ENCODE data around the gene SLC27A2.

The SLC27A2 gene

DNA sequence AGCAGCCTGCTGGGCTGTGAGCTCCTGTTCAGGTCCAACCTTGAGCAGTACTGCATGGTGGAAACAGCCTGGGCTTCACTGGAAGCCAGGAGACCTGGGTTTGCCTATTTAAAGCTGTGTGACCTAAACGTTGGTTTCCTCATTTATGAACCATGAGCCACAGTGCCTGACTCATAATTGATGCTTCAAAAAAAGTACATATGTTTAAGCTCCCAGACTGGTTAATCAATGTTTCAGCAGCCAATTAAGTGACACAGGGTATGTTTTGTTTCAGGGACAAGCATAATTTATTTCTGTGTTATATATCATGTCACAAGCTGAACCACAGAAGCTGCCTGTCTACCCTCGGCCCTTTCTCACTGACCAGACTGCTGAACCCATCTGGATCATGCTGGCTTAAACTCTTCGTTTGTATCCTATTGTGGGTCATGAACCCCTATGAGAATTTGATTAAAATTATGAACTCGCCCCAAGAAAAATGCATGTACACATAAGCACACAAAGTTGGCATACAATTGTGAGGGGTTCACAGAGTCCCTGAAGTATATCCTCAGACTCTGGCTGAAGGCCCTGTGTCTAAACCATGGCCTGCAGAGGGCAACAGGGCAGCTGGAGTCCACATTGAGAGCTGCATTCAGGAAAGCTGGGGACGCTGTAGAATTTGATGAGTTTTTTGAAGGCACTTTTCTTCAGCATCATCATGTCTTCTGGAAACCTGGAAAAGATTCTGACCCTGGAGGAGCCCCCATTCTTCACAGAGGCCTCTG is 59.9 kb downstream of the SLC27A2 start:
- Mint-ChIP-seq H3K9me3 (no peaks in the 10 kb centered on the region), H3K36me3 (ENCODE audit: insufficient read depth) (no peaks in the 10 kb centered on the region), H3K4me3 (no peak overlapping the region), H3K4me1 (ENCODE audit: low read depth in 2 of 2) (peaks cover 0 to 3% of the 10 kb centered on the region in 2 donors), H3K27me3 (no peaks in the 10 kb centered on the region), H3K27ac (no peak overlapping the region)
- DNase-seq (no peak), ATAC-seq (replicated peaks) (no peak)

DNA sequence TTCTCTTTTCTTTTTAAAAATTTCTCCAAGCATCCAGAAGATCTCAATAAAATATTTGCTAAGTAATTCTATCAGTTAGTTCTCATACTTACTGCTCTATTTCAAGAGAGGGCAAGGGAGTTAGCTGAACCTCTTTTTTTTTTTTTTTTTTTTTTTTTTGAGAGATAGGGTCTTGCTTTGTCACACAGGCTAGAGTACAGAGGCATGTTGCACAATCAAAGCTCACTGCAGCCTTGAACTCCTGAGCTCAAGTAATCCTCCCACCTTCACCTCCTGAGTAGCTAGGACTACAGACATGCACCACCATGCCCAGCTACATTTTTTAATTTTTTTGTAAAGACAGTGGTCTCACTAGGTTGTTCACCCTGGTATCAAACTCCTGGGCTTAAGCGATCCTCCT is 62.2 kb downstream of the SLC27A2 start:
- DNase-seq (no peak), ATAC-seq (replicated peaks) (no peak)
- H3K27me3 Mint-ChIP-seq = no peaks in the 10 kb centered on the region
- no peak overlapping the region for H3K27ac Mint-ChIP-seq
- H3K36me3 Mint-ChIP-seq (ENCODE audit: insufficient read depth) = peaks cover 4% of the 10 kb centered on the region
- no peaks in the 10 kb centered on the region for H3K9me3 Mint-ChIP-seq
- H3K4me1 Mint-ChIP-seq (ENCODE audit: low read depth in 2 of 2) = peaks cover 10 to 18% of the 10 kb centered on the region in 2 donors
- no peak overlapping the region for H3K4me3 Mint-ChIP-seq

DNA sequence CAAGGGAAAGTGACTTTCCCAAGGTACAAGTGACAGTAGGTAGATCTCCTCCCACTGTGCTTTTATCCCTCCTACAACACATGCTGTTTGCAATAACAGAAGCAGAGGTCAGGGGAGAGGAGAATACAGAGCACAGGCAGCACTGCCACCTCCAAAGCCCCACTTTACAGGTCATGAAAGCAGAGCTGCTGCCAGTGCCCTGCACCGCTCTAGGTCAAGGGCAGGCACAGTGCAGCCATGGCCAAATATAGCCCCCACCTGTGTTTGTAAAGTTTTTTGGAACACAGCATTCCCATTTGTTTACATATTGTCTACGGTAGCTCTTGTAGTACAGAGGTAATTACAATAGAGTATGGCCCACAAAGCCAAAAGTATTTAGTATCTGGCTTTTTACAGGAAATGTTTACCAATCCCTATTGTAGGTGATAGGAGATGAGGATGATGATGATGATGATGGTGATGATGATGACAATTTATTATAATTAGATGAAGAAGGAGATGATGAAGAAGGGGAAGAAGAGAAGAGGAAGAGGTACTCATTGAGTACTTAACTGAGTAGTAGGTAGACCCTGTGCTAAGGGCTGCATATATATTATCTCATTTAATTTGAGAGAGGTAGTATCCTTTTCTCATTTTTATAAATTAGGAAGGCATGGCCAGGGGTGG is 63.1 kb downstream of the SLC27A2 start:
- H3K4me3 Mint-ChIP-seq = no peak overlapping the region
- no peaks in the 10 kb centered on the region for H3K27me3 Mint-ChIP-seq
- H3K4me1 Mint-ChIP-seq (ENCODE audit: low read depth in 2 of 2) = peaks cover 10 to 18% of the 10 kb centered on the region in 2 donors
- no peak for DNase-seq
- peak overlapping the region in 1 of 2 donors; percentile 57 for H3K27ac Mint-ChIP-seq
- no peaks in the 10 kb centered on the region for H3K9me3 Mint-ChIP-seq
- no peak for ATAC-seq (replicated peaks)
- peaks cover 4% of the 10 kb centered on the region for H3K36me3 Mint-ChIP-seq (ENCODE audit: insufficient read depth)

DNA sequence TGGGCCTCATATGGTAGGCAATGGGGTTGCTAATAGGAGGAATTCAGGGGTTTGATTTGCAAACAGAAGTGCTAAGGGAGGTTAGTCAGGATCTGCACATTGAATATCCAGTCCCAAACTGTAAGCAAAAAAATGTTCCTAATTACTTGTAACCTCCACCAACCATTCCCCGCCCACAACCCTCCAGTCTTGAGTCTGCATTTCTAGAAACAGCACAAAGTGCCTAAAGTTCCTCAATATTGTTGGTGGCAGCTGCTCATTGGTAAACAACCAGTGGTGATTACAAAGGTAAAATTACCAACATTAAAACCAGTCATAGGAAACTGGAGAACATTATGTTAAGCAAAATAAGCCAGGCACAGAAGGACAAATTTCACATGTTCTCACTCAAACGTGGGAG is 64.6 kb downstream of the SLC27A2 start:
- H3K27me3 Mint-ChIP-seq = no peaks in the 10 kb centered on the region
- no peaks in the 10 kb centered on the region for H3K9me3 Mint-ChIP-seq
- no peak overlapping the region for H3K27ac Mint-ChIP-seq
- peaks cover 10 to 18% of the 10 kb centered on the region in 2 donors for H3K4me1 Mint-ChIP-seq (ENCODE audit: low read depth in 2 of 2)
- H3K4me3 Mint-ChIP-seq = peak overlapping the region in 1 of 2 donors; percentile 4
- no peak for ATAC-seq (replicated peaks)
- peaks cover 4% of the 10 kb centered on the region for H3K36me3 Mint-ChIP-seq (ENCODE audit: insufficient read depth)
- DNase-seq = no peak

DNA sequence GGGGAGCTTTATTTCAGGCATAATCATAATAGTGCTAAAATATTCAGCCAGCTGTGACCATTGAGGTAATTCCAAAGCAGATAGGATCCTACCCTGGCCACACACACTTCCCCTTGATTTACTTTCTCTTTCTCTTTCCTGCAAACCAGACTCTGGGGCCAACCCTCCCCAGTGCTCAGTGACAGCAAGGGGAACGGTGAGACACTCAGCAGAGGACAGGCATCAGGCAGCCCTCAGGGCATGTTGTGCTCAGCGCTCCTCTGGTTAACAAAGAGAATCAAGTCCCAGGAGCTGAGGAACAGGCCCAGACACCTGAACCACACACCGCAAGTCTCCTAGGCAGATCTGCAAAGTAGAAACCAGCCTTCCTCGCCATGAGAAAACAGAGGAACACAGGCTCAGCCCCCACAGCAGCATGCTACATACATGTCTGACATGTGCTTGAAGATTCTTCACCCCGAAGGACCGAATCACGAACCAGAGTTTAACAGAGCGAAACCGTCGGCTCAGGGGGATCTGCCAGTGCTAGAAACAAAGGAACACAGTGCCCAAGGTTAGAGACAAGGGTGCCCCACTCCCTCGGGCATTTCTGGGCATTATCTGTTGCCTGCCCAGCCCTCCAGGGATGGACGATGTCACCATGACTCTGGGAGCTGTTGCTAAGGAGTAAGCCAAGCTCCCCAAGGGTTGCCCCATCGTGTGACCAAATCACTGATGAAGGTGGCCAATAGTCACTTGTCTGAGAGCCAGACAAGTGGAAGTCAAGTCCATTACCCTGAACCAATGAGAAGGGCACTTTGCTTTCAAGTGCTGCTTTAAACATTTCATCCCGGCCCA is 66.0 kb downstream of the SLC27A2 start:
- Mint-ChIP-seq H3K4me1 (ENCODE audit: low read depth in 2 of 2) (peaks cover 10 to 18% of the 10 kb centered on the region in 2 donors), H3K27me3 (no peaks in the 10 kb centered on the region), H3K36me3 (ENCODE audit: insufficient read depth) (peaks cover 4% of the 10 kb centered on the region), H3K9me3 (no peaks in the 10 kb centered on the region), H3K27ac (peak overlapping the region; percentile 91 to 93), H3K4me3 (peak overlapping the region; percentile 68 to 87)
- peak; percentile 97 for ATAC-seq (replicated peaks)
- DNase-seq = peak; percentile 31 to 55 (median 47)

DNA sequence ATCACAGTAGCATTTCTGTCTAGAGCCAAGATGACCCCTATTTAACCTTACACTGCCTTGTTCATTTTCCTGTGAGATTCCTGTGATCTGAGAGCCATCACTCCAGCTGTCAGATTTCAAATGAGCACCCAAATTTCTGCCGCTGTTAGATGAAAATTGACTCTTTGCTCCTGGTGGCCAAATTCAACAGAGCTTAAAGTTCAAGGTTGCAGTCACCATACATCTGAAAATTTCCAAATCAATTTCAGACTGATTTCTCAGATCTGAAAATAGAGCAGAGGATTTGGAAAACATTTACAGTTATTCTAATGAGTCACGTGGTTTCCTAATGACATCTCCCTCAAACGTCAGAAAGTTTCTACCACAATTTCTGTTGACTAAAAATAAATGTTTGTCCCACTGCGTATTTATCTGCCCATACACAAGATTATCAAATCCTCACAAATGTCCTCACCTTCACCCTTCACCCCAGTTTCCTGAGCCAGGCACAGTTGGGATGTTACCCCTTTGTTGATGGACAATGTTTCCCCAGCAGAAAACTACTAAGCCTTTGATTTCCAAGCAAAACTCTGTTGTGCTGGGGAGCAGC is 67.1 kb downstream of the SLC27A2 start:
- H3K27ac Mint-ChIP-seq = peak overlapping the region; percentile 91 to 93
- no peaks in the 10 kb centered on the region for H3K9me3 Mint-ChIP-seq
- peak overlapping the region in 1 of 2 donors; percentile 87 for H3K4me3 Mint-ChIP-seq
- no peaks in the 10 kb centered on the region for H3K27me3 Mint-ChIP-seq
- peaks cover 4% of the 10 kb centered on the region for H3K36me3 Mint-ChIP-seq (ENCODE audit: insufficient read depth)
- DNase-seq (no peak), ATAC-seq (replicated peaks) (no peak)
- peaks cover 10 to 18% of the 10 kb centered on the region in 2 donors for H3K4me1 Mint-ChIP-seq (ENCODE audit: low read depth in 2 of 2)

DNA sequence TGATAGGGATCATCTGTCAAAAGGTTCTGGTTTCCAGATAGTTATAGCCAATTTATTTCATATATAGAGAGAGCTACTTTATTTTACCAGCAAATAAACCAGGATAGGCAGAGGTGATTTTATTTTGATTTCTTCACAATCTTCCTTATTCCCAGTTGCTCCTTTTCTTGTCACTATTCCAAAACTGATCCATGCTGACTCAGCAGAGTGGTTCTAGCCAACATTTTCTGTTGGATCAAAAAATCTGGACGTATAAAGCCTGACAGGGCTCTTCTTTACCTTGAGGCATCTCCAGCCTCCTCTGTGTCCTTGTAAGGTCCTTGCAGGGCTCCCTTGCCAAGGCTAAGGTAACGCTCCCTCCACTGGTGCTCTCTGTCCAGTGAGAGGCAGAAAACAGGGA is 67.7 kb downstream of the SLC27A2 start:
- Mint-ChIP-seq H3K4me1 (ENCODE audit: low read depth in 2 of 2) (peaks cover 10 to 18% of the 10 kb centered on the region in 2 donors), H3K27ac (no peak overlapping the region), H3K4me3 (no peak overlapping the region), H3K27me3 (no peaks in the 10 kb centered on the region), H3K36me3 (ENCODE audit: insufficient read depth) (peaks cover 4% of the 10 kb centered on the region), H3K9me3 (no peaks in the 10 kb centered on the region)
- ATAC-seq (replicated peaks) (no peak), DNase-seq (no peak)

DNA sequence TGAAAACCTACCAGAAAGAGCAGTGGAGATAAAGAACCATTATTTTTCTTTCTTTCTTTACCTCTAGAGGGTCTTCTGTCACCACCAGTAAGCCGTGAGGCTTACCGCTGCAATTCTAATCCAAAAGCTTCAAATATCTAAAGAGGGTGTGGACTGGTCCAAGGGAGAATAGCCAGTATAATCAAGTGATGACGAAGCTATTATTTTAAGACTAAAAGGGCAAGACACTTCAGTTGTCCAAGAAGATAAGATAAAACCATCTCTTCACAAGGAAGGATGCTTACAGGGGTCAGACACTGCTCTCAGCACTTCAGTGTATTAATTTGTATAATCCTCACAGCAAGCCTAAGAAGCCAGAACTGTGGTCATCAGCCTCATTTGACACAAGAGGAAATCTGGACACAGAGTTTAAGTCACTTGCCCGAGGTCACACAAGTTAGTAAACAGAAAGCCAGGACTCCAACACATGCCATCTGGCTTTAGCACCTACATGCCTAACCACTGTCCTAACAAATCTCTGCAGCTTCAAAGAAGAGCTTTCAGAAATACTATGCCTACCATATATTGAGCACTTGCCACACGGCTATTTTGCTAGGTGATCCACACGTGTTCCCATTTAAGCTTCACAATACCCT is 68.9 kb downstream of the SLC27A2 start:
- no peak for DNase-seq
- Mint-ChIP-seq H3K4me1 (ENCODE audit: low read depth in 2 of 2) (peaks cover 10 to 18% of the 10 kb centered on the region in 2 donors), H3K27me3 (no peaks in the 10 kb centered on the region), H3K36me3 (ENCODE audit: insufficient read depth) (peaks cover 4% of the 10 kb centered on the region), H3K4me3 (no peak overlapping the region), H3K27ac (no peak overlapping the region), H3K9me3 (no peaks in the 10 kb centered on the region)
- no peak for ATAC-seq (replicated peaks)

DNA sequence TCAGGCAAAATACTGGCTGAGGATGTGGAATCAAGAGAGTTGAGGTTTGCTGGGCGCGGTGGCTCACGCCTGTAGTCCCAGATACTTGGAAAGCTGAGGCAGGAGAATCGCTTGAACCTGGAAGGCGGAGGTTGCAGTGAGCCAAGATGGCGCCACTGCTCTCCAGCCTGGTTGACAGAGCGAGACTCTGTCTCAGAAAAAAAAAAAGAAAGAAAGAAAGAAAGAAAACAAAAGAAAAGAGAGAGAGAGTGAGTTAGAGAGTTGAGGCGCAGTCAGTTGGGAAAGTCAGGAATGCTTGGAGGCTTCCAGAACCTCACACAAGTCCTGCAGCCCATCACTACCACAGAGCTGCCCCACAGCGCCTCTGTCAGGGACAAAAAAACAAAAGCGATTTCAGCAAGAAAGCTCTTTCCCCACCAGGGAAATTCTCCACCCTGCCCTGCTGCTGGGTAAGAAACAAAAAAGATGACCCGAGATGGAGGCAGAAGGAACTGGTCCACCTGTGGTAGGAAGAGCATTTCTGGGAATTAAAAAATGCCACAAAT is 69.7 kb downstream of the SLC27A2 start:
- H3K27me3 Mint-ChIP-seq = no peaks in the 10 kb centered on the region
- H3K9me3 Mint-ChIP-seq = no peaks in the 10 kb centered on the region
- ATAC-seq (replicated peaks) = no peak
- no peak for DNase-seq
- H3K4me1 Mint-ChIP-seq (ENCODE audit: low read depth in 2 of 2) = peaks cover 10 to 15% of the 10 kb centered on the region in 2 donors
- no peak overlapping the region for H3K4me3 Mint-ChIP-seq
- peaks cover 4% of the 10 kb centered on the region for H3K36me3 Mint-ChIP-seq (ENCODE audit: insufficient read depth)
- H3K27ac Mint-ChIP-seq = no peak overlapping the region

DNA sequence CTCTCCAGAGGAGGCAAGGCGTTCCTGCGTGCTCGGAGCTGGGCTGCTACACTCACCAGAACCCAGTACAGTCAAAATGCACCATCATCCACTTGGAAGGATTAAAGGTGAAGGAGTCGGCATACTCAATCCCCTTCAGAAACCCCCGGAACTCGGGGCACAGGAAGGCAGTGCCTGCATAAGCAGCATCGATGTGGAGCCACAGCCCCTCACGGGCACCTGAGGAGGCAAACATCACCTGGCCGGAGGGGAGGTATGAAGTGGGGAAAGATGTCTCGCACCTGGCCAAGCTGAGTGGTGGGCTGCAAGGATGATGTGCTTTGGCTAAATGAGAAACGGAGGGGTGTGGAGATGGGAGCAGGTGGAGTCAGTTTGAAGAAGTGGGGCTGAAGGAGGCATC is 70.6 kb downstream of the SLC27A2 start:
- Mint-ChIP-seq H3K27ac (no peak overlapping the region), H3K27me3 (no peaks in the 10 kb centered on the region), H3K4me3 (no peak overlapping the region), H3K4me1 (ENCODE audit: low read depth in 2 of 2) (peaks cover 8 to 14% of the 10 kb centered on the region in 2 donors), H3K9me3 (no peaks in the 10 kb centered on the region), H3K36me3 (ENCODE audit: insufficient read depth) (peaks cover 4% of the 10 kb centered on the region)
- ATAC-seq (replicated peaks) (no peak), DNase-seq (no peak)

DNA sequence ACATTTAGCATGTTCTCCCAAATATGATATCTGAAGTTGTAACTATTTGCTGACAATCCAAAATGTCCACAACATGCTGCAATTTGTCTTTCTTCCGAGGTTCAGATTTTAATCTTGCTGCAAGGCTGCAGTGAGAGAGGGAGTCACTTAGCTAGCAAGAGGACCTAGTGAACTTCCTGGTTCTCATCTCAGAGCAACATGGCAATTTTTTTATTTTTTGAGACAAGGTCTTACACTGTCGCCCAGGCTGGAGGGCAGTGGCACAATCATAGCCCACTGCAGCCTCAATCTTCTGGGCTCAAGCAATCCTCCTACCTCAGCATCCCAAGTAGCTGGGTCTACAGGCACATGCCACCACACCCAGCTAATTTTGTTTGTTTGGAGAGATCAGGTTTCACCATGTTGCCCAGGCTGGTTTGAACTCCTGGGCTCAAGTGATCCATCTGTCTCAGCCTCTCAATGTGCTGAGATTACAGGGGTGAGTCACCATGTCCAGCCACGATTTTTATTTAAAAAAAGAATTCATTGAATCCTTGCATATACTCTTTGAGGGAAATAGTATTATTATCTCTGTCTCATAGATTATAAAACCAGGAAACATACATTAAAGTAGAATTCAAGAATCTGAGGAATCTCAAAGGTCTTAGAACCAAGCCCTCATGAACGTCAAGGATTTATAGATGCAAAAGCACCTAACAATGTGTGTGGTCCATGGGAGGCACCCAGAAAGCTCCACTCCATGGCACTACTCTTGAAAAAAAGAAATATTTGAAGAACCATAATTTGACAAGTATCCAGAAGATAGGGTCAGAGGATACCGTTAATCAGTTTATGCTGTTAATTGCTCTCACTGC is 74.4 kb downstream of the SLC27A2 start:
- Mint-ChIP-seq H3K27me3 (no peaks in the 10 kb centered on the region), H3K36me3 (ENCODE audit: insufficient read depth) (peaks cover 6% of the 10 kb centered on the region), H3K9me3 (no peaks in the 10 kb centered on the region), H3K4me1 (ENCODE audit: low read depth in 2 of 2) (peaks cover 22 to 23% of the 10 kb centered on the region in 2 donors), H3K27ac (no peak overlapping the region), H3K4me3 (no peak overlapping the region)
- ATAC-seq (replicated peaks) = no peak
- no peak for DNase-seq

DNA sequence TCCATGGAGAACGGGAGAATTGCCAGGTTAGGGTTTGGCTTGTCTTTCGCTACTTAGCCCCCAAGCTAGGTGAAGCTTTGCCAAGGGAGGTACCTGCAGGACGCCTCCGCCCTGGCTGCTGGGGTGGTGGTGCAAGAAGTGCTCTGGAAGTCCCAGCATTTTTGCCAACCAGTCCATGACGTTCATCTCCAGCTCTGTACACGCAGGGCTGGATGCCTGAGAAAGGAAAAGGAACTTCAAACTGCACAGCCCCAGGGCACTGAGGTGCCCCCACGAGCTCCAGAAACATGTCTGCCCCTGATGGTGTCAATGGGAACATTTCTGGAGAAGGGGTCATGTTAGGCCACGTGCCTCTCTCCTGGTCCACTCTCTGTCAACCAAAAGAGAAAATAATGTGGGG is 75.3 kb downstream of the SLC27A2 start:
- no peak overlapping the region for H3K4me3 Mint-ChIP-seq
- ATAC-seq (replicated peaks) = no peak
- no peaks in the 10 kb centered on the region for H3K27me3 Mint-ChIP-seq
- no peak overlapping the region for H3K27ac Mint-ChIP-seq
- H3K36me3 Mint-ChIP-seq (ENCODE audit: insufficient read depth) = peaks cover 9% of the 10 kb centered on the region
- no peak for DNase-seq
- H3K9me3 Mint-ChIP-seq = no peaks in the 10 kb centered on the region
- peaks cover 29% of the 10 kb centered on the region in 2 donors for H3K4me1 Mint-ChIP-seq (ENCODE audit: low read depth in 2 of 2)
